AG04450 (cell line): ENCODE measurements around the gene PIP5KL1. TPM values are rescaled to one million over a fixed set of nuclear protein-coding genes. Genes with fewer than 3 reads are reported as not detected.

Source experiments
- CTCF ChIA-PET: fragments of 300-600, 350-600 bp; formaldehyde crosslinking; extraction: SDS; loops from one replicate; lab custom pipeline; 2022; ENCODE audit warnings: antibody characterized with exemption, inconsistent platforms; lab: Charles Lee
- POLR2A ChIA-PET: fragments of 350-600 bp; formaldehyde crosslinking; extraction: SDS; loops from one replicate; lab custom pipeline; 2021; ENCODE audit warnings: antibody characterized with exemption, inconsistent platforms; lab: Yijun Ruan, JAX
- DNase-seq: peaks from one replicate; pipeline ENCODE4 v3.0.0-alpha.2; 2011; ENCODE audit warnings: low read depth, low spot score
- H3K27ac ChIP-seq: one replicate; pipeline ENCODE4 v1.5.1; 2012; ENCODE audit warnings: low read depth, low read length, control low read depth
- H3K27me3 ChIP-seq: one replicate; pipeline ENCODE4 v1.6.0; 2012; ENCODE audit warnings: low read length; ENCODE audit not compliant: control insufficient read depth, insufficient read depth
- H3K4me3 ChIP-seq: 2 replicates; pipeline ENCODE4 v1.5.1; 2011; ENCODE audit warnings: mild to moderate bottlenecking, low read depth, low read length, control low read depth
- H3K9me3 ChIP-seq: 2 replicates; pipeline ENCODE4 v1.5.1; 2012; ENCODE audit warnings: low read length; ENCODE audit not compliant: control insufficient read depth, insufficient read depth
- CTCF ChIP-seq: IDR thresholded peaks from 2 replicates; pipeline ENCODE4 v1.5.1; 2011; ENCODE audit warnings: low read depth, low read length, control low read depth, inconsistent platforms
- polyA plus RNA-seq: library from polyadenylated mRNA; depleted of rRNA; stranded (reverse); fragments of >200 nt; gene quantifications from 2 replicates; pipeline ENCODE4 v1.2.3, GENCODE V29; 2011; rRNA removed

The PIP5KL1 gene
- polyA plus RNA-seq, 1 experiment, result 1.2 TPM

- no peak for DNase-seq
- Histone ChIP-seq H3K27ac (no peak overlapping the region), H3K4me3 (no peak overlapping the region), H3K27me3 (no peaks in the 10 kb centered on the region), H3K9me3 (no peaks in the 10 kb centered on the region; the same call in 1 of the 2 replicates)
- POLR2A ChIA-PET, result no interaction called here
- CTCF ChIA-PET, result interaction anchor here (0.5 to 2.5 kb wide), 6 partner anchors 10 to 136 kb away, joined by 4 to 28 read pairs (median 10); partner anchors contain the start of gene TOR2A
- no peak for TF ChIP-seq CTCF
Observed at GRCh38 chr9:127870887-127871286, 59.7 kb downstream of the PIP5KL1 start.

Other genes starting within 250 kb of the PIP5KL1 start
- 0.14 TPM in 1 of 2 replicates, not detected in the other for gene CFAP157, start 223.8 kb downstream of the PIP5KL1 start, polyA plus RNA-seq
- 5.2 and 6.1 TPM in 2 replicates for gene PTRH1, start 215.1 kb downstream of the PIP5KL1 start, polyA plus RNA-seq
- gene TTC16, start 214.7 kb downstream of the PIP5KL1 start, polyA plus RNA-seq, result not detected in 2 replicates
- gene TOR2A, start 195.5 kb downstream of the PIP5KL1 start, polyA plus RNA-seq, result 4.9 and 5.8 TPM in 2 replicates
- gene SH2D3C, start 152.1 kb downstream of the PIP5KL1 start, polyA plus RNA-seq, result not detected in 2 replicates
- gene CDK9, start 144.7 kb downstream of the PIP5KL1 start, polyA plus RNA-seq, result 38.2 and 45.9 TPM in 2 replicates
- gene FPGS, start 127.9 kb downstream of the PIP5KL1 start, polyA plus RNA-seq, result 24.8 and 34.6 TPM in 2 replicates
- 17.2 and 34.2 TPM in 2 replicates for gene ENG, start 76.1 kb downstream of the PIP5KL1 start, polyA plus RNA-seq
- 75.9 and 93.9 TPM in 2 replicates for gene AK1, start 53.1 kb downstream of the PIP5KL1 start, polyA plus RNA-seq
- 40.6 and 58.2 TPM in 2 replicates for gene ST6GALNAC6, start 31.2 kb downstream of the PIP5KL1 start, polyA plus RNA-seq
- 15.0 and 24.3 TPM in 2 replicates for gene ST6GALNAC4, start 13.7 kb downstream of the PIP5KL1 start, polyA plus RNA-seq
- gene DPM2, start 7.1 kb upstream of the PIP5KL1 start, polyA plus RNA-seq, result 25.3 and 30.9 TPM in 2 replicates
- gene EEIG1, start 50.2 kb upstream of the PIP5KL1 start, polyA plus RNA-seq, result 8.3 and 8.6 TPM in 2 replicates
- gene NAIF1, start 136.5 kb upstream of the PIP5KL1 start, polyA plus RNA-seq, result 7.5 and 8.9 TPM in 2 replicates
- 12.0 and 12.6 TPM in 2 replicates for gene SLC25A25, start 137.5 kb upstream of the PIP5KL1 start, polyA plus RNA-seq
- gene PTGES2, start 197.0 kb upstream of the PIP5KL1 start, polyA plus RNA-seq, result 56.3 and 75.2 TPM in 2 replicates
- gene LCN2, start 218.7 kb upstream of the PIP5KL1 start, polyA plus RNA-seq, result not detected in 2 replicates
- gene BBLN, start 229.5 kb upstream of the PIP5KL1 start, polyA plus RNA-seq, result 48.1 and 64.2 TPM in 2 replicates